ENCODE data around the gene KCNK7. TPM values are rescaled to one million over a fixed set of nuclear protein-coding genes. Genes with fewer than 3 reads are reported as not detected.

Gene KCNK7
- total and polyA plus RNA-seq, 2 donors (not counting 3 experiments of a cell fraction or from before 2014, with no cell fraction given): 0.17 to 0.60 TPM

DNA sequence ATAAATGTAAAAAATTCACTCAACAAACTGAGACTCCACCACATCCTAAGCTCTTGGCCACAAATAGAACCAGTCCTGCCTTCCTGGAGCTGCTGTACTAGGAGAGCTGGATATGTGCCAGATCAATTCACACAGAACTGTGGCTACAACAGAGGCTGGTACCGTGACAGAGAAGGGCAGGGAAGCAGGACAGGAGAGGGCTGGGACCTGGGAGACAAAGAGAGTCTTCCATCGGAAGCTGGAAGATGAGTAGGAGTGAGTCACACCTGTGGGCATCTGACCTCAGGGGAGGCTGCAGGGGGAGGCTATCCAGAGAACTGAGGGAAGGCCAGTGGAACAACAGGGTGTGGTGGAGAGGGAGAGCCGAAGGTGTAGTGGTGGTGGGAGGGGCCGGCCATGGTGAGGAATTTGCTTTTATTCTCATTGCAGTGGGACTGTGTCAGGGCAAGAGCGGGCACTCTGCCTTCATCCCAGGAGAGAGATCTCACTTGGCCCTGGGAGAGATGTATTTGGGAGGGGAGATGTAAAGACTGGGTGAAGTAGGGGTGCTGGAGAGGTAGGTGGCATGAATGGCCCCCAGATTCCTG, 35.6 kb downstream of the KCNK7 start:
- dilution Hi-C loops (cut with MboI; ENCODE audit: extremely low pct_ligation_motif_present, low sequenced_read_pairs): no loop called here
- no peaks in the 10 kb centered on the region for H4K20me1 ChIP-seq (replicated peaks; ENCODE audit: control insufficient read depth, extremely low read depth, insufficient read depth, low read length)
- peak overlapping the region; percentile 57 for H3K9ac ChIP-seq (replicated peaks; ENCODE audit: extremely low read depth, insufficient read depth, low read length)
- TF ChIP-seq POLR2A (IDR thresholded peaks at IDR 0.05; ENCODE audit: low read depth, low read length) (no peak), POLR2AphosphoS5 (IDR thresholded peaks at IDR 0.05; ENCODE audit: insufficient read depth, low read depth, low read length) (no peak)
- peaks cover 56% of the 10 kb centered on the region for H3K4me1 ChIP-seq (ENCODE audit: control insufficient read depth, extremely low read depth, insufficient read depth, low read length)
- peaks cover 16% of the 10 kb centered on the region for H3K79me2 ChIP-seq (ENCODE audit: control insufficient read depth, insufficient read depth, low read length)
- no peaks in the 10 kb centered on the region for H3K27me3 ChIP-seq (ENCODE audit: control insufficient read depth in 2 of 2, insufficient read depth in 2 of 2, low read length in 2 of 2)
- H3K4me3 ChIP-seq (replicated peaks in 1 of 3; ENCODE audit: insufficient read depth in 1 of 3, low read depth in 1 of 3, low read length in 3 of 3): no peak overlapping the region
- H3K27ac ChIP-seq (ENCODE audit: insufficient read depth, low read depth, low read length): peak overlapping the region; percentile 78
- ChIA-PET POLR2A (interaction anchor here (0.8 kb wide), 1 partner anchor 10 kb away, joined by 3 read pairs; the partner anchor contains the start of gene ZNRD2), CTCF (interaction anchor here (0.7 to 4.3 kb wide), 10 partner anchors 8 to 55 kb away, joined by 3 to 54 read pairs (median 6); partner anchors contain the start of genes FAM89B, PCNX3 and ZNRD2)
- no peaks in the 10 kb centered on the region for H3K36me3 ChIP-seq (ENCODE audit: control insufficient read depth in 2 of 2, extremely low read depth in 1 of 2, insufficient read depth in 2 of 2, low read length in 2 of 2)
- peak overlapping the region; percentile 44 for H3K4me2 ChIP-seq (ENCODE audit: insufficient read depth, low read length)
- H3K9me3 ChIP-seq (replicated peaks; ENCODE audit: control insufficient read depth, insufficient read depth, low read length): no peaks in the 10 kb centered on the region
- H2AFZ ChIP-seq (ENCODE audit: low read depth, low read length): no peak overlapping the region
- no peaks in the 10 kb centered on the region for H3K9me1 ChIP-seq (replicated peaks; ENCODE audit: control insufficient read depth, extremely low read depth, insufficient read depth, low read length)
- FAIRE-seq: peak; percentile 96
- BruUV-seq (replicated peaks): no TSS peak
- DNase-seq (ENCODE audit: low read depth, low spot score): peak; percentile 76
- intact Hi-C loops (cut with micrococcal nuclease): loop anchor here (1.0 to 2.0 kb wide), 3 partner anchors 10 to 20 kb away; partner anchors contain the start of gene ZNRD2

DNA sequence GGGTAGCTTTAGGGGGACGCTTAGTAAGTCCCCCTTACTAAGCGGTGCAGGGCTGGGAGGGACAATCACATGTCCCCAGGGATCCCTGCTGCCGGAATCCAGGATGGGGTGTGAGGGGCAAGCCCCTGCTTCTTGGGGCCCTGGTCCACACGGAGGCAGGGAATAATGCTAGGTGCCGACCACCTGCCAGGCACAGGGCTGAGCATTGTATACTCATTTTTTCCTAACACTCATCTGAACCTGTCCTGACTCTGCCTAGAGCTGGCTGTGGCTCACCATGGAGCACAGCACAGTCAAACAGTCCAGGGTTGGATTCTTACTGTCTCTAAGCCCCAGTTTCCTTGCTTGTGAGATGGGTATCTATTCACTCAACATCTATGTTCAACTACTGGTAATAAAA, 36.1 kb downstream of the KCNK7 start:
- no peak for DNase-seq (ENCODE audit: low read depth, low spot score)
- Histone ChIP-seq H3K79me2 (ENCODE audit: control insufficient read depth, insufficient read depth, low read length) (peaks cover 21% of the 10 kb centered on the region), H3K9me3 (replicated peaks; ENCODE audit: control insufficient read depth, insufficient read depth, low read length) (no peaks in the 10 kb centered on the region), H4K20me1 (replicated peaks; ENCODE audit: control insufficient read depth, extremely low read depth, insufficient read depth, low read length) (no peaks in the 10 kb centered on the region), H3K27ac (ENCODE audit: insufficient read depth, low read depth, low read length) (peak overlapping the region; percentile 78), H2AFZ (ENCODE audit: low read depth, low read length) (no peak overlapping the region), H3K36me3 (ENCODE audit: control insufficient read depth in 2 of 2, extremely low read depth in 1 of 2, insufficient read depth in 2 of 2, low read length in 2 of 2) (no peaks in the 10 kb centered on the region), H3K9me1 (replicated peaks; ENCODE audit: control insufficient read depth, extremely low read depth, insufficient read depth, low read length) (no peaks in the 10 kb centered on the region), H3K9ac (replicated peaks; ENCODE audit: extremely low read depth, insufficient read depth, low read length) (peak overlapping the region; percentile 57), H3K27me3 (ENCODE audit: control insufficient read depth in 2 of 2, insufficient read depth in 2 of 2, low read length in 2 of 2) (no peaks in the 10 kb centered on the region), H3K4me2 (ENCODE audit: insufficient read depth, low read length) (peak overlapping the region; percentile 44), H3K4me1 (ENCODE audit: control insufficient read depth, extremely low read depth, insufficient read depth, low read length) (peaks cover 58% of the 10 kb centered on the region), H3K4me3 (replicated peaks in 1 of 3; ENCODE audit: insufficient read depth in 1 of 3, low read depth in 1 of 3, low read length in 3 of 3) (no peak overlapping the region)
- CTCF ChIA-PET: interaction anchor here (0.7 to 4.3 kb wide), 9 partner anchors 10 to 55 kb away, joined by 3 to 54 read pairs (median 10); partner anchors contain the start of genes FAM89B, PCNX3 and ZNRD2
- intact Hi-C loops (cut with micrococcal nuclease) (no loop called here), dilution Hi-C loops (cut with MboI; ENCODE audit: extremely low pct_ligation_motif_present, low sequenced_read_pairs) (no loop called here)
- no peak for FAIRE-seq
- POLR2A ChIA-PET: interaction anchor here (1.3 kb wide), 1 partner anchor 19 kb away, joined by 3 read pairs; no protein-coding TSS in a partner anchor
- BruUV-seq (replicated peaks): no TSS peak
- TF ChIP-seq GATA2 (IDR thresholded peaks at IDR 0.05; ENCODE audit: insufficient read depth, insufficient read length, low read depth, low read length): no peak
- TF ChIP-seq POLR2A (IDR thresholded peaks at IDR 0.05; ENCODE audit: low read depth, low read length): no peak
- no peak for TF ChIP-seq JUN (IDR thresholded peaks at IDR 0.05; ENCODE audit: borderline replicate concordance, insufficient read depth, insufficient read length, low read depth)
- no peak for TF ChIP-seq FOS (IDR thresholded peaks at IDR 0.05; ENCODE audit: borderline replicate concordance, insufficient read depth, low read length)
- no peak for TF ChIP-seq MYC (IDR thresholded peaks at IDR 0.05; ENCODE audit: low read depth, low read length)
- TF ChIP-seq, protein P1, sequence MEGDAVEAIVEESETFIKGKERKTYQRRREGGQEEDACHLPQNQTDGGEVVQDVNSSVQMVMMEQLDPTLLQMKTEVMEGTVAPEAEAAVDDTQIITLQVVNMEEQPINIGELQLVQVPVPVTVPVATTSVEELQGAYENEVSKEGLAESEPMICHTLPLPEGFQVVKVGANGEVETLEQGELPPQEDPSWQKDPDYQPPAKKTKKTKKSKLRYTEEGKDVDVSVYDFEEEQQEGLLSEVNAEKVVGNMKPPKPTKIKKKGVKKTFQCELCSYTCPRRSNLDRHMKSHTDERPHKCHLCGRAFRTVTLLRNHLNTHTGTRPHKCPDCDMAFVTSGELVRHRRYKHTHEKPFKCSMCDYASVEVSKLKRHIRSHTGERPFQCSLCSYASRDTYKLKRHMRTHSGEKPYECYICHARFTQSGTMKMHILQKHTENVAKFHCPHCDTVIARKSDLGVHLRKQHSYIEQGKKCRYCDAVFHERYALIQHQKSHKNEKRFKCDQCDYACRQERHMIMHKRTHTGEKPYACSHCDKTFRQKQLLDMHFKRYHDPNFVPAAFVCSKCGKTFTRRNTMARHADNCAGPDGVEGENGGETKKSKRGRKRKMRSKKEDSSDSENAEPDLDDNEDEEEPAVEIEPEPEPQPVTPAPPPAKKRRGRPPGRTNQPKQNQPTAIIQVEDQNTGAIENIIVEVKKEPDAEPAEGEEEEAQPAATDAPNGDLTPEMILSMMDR (IDR thresholded peaks at IDR 0.05; ENCODE audit: extremely low read depth in 1 of 2, insufficient read depth in 1 of 2, low read depth in 1 of 2, low read length in 2 of 2): no peak
- TF ChIP-seq, protein P2, sequence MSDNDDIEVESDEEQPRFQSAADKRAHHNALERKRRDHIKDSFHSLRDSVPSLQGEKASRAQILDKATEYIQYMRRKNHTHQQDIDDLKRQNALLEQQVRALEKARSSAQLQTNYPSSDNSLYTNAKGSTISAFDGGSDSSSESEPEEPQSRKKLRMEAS (IDR thresholded peaks at IDR 0.05; ENCODE audit: insufficient read depth, insufficient read length): no peak
- no peak for TF ChIP-seq POLR2AphosphoS5 (IDR thresholded peaks at IDR 0.05; ENCODE audit: insufficient read depth, low read depth, low read length)
- TF ChIP-seq EZH2 (IDR thresholded peaks at IDR 0.05; ENCODE audit: borderline replicate concordance, low read depth, low read length, severe bottlenecking): no peak

Data from endothelial cell of umbilical vein (primary cell).